ENCODE data around the gene DEFB110.

DEFB110 gene

GRCh38 chr6:50021894-50022293 lies at the start of gene DEFB110:
Gene DEFB110, minus strand, starts transcription at chr6:50021994. Its CDS starts 59 bp downstream, at chr6:50021935.
- FAIRE-seq: no peak

GRCh38 chr6:50070101-50070500 lies 48.3 kb upstream of the DEFB110 start:
- no peak for FAIRE-seq

DNA sequence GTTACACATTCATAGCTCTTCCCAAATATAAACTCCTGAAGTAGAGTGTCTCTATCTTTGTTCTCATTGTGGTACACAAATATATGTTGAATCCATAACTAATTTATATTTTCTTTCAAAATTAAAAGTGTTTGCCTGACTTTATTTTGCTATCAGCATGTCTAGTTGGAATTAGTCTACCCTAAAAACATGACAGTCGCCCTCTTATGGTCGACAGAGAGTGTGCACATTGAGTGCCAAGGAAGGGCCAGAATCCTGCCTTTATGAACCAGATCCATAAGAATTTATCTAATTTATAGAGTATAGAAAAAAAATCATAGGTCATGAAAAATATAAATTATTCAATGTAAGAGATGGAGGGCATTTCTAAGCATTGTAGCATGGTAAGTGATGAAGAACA lies 40.3 kb upstream of the DEFB110 start:
- no peak for FAIRE-seq

DNA sequence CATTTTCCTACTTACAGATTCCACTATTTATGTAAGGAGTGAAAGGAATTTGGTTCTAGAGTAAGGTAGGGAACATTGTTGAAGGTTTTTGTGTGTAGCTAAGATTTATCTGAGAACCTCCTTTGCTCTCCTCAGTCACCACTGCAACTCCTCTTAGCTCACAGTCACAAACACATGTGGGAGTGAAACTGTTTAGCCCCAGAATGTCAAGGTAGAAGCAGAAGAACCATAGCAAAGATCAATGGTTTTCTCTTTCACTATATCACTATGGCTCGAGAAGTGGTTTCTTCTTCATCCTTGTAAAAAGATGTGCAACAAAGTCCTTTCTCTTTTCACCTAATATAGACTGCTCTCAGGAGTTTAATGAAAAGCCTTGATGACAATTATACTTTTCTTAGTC lies 34.4 kb upstream of the DEFB110 start:
- no peak for FAIRE-seq

DNA sequence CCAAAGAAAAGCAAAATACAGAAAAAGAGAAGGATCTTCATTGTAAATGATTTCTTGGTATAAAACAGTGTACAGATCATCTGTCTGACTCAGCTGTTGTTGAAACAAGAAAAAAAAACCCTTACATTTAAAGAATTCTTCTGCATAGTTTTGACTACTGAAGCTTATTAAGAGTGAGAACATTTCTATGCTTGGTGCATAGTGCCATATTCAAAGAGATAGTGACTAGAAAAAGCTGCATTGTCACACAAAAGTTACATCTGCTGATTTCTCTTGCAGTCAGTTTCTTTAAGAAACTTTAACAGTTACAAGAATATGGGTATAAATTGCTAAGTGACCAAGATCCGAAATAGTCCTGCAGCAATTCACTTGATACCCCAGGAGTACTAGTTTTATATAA lies 28.0 kb upstream of the DEFB110 start, which contains the start of gene DEFB112:
TSS of gene DEFB112 (minus strand) at position 101 of the 400 bp plus-strand sequence. CDS start at position 41, 60 bp downstream.
- no peak for FAIRE-seq

GRCh38 chr6:50047026-50047425 lies 25.2 kb upstream of the DEFB110 start:
- no peak for FAIRE-seq

GRCh38 chr6:50030777-50031562 lies 9.2 kb upstream of the DEFB110 start:
- no peak for FAIRE-seq

GRCh38 chr6:50030350-50030749 lies 8.6 kb upstream of the DEFB110 start:
- FAIRE-seq: no peak

DNA sequence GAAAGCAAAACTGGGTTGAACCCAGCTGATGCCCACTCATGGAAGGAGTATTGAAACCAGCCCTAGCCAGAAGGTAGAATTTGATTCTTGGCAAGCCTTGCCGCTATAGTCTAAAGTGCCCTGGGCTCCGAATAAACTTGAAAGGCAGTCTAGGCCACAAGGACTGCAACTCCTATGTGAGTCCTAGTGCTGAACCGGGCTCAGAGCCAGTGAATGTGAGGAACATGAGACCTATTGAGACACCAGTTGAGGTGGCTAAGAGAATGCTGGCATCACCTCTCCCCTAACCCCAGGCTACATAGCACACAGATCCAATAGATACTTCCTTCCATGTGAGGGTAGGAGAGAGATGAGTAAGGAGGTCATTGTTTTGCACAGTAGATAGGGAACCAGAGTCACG lies 3.5 kb upstream of the DEFB110 start:
- FAIRE-seq: no peak

DNA sequence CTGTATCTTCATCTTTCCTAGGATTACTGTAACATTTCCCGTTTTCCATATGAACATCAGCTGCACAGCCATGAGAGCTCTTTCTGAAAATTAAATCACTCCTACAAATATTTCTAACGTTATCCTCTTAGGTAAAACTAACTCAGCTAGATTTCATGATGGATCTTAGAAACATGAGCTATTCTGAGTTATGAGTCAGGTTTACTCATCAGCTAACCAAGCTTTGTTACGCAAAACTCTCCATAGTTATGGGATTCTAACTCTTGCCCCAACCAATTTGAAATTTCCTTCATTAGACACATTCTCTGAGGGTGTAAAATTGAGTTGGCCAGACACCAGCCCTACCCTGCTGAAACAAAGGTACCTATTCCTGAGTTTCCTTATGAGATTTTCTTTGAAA lies 14.0 kb downstream of the DEFB110 start:
- FAIRE-seq: no peak

- no peak for FAIRE-seq
These were observed 18.7 kb downstream of the DEFB110 start for GRCh38 chr6:50003139-50003538.

- no peak for FAIRE-seq
These were observed 26.5 kb downstream of the DEFB110 start for GRCh38 chr6:49995278-49995677.

DNA sequence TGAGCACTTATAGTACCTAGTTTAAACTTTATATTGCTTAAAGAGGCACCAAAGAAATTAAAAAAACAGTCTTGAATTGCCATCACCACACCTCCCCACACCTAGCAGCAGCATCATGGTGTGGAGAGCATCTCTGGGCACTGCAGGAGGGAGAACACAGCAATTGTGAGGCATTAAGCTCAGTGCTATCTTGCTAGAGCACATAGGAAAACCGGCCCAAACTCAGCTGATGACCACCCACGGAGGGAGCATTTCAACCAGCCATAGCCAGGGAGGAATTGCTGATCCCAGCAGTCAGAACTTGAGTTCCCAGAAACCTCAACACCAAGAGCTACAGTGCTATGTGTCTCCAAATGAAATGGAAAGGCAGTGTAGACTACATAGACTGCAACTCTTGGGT lies 32.9 kb downstream of the DEFB110 start:
- no peak for FAIRE-seq

DNA sequence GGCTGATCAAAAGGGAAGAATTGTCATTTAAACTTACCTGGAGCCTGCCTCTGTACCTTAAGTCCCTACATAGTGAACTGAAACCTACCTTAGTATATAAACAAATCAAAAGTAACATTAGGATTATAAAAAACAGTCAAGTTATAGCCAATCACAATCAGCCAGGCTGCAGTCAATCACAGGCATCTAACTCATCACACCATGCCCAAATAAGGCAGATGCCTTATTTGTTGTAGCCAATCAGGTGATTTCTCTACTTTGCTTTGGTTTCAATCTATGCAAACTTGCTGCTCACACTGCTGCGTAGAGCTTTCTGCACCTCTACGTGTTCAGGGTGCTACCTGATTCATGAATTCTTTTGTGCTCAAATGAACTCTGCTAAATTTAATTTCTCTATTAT lies 34.0 kb downstream of the DEFB110 start:
- FAIRE-seq: no peak

GRCh38 chr6:49986551-49986950 lies 35.2 kb downstream of the DEFB110 start:
- FAIRE-seq: no peak

DNA sequence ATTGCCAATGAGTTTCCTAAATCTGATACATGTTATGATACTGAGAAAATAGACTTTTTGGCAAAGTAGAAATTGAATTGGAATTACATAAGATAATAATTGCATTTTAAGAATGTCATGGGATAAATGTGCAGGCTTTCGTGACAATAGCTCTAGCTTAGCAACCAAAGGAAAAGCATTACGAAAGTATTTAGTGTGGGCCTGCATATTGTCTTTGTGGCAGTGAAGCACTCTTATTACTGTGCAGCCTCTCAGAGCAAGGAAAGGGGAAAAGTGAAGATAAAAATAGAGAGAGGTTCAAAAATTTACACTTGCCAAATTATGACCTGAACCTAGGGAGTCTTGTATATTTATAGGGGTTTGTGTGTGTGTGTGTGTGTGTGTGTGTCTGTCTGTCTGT lies 39.7 kb downstream of the DEFB110 start:
- no peak for FAIRE-seq

DNA sequence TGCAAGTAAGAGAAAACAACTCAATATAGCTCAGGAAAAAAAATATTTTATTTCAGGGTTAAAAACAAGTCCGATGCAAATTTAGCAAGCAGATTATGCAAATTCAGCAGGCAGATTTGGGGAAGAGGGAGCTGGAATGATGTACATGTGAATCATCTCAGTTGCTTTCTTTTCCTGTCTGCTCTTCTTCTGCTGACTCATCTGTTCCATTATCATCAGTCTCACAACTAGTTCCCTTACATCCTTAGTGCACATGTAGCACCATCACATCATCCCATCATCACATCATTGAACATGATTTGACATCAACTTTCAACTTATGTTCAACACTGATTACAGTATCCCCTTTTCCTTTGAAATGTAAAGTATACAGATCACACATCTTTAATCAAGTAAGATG lies 40.9 kb downstream of the DEFB110 start:
- no peak for FAIRE-seq

- FAIRE-seq: no peak
These were observed 42.2 kb downstream of the DEFB110 start for GRCh38 chr6:49979584-49979983.

- peak; percentile 70 for FAIRE-seq
These were observed 43.2 kb downstream of the DEFB110 start for GRCh38 chr6:49978332-49979226.

GRCh38 chr6:49969605-49970004 lies 52.2 kb downstream of the DEFB110 start, which contains the start of gene DEFB113:
Gene DEFB113, minus strand, starts transcription at chr6:49969625. Its CDS starts 0 bp downstream, at chr6:49969625.
- no peak for FAIRE-seq
